Stimulated activated CD8-positive, alpha-beta memory T cell treated with anti-CD3 and anti-CD28 coated beads, Interleukin-4, amount 100 ng/mL, for 4 hours (primary cell): Measurements from ENCODE around the gene CBFA2T3.

Experiments used
- DNase-seq, 2 donors: peaks; one replicate each; pipeline ENCODE4 v3.0.0-alpha.2; 2020; ENCODE audit warnings: low read depth in 2 of 2, low spot score in 1 of 2

Gene CBFA2T3

DNA sequence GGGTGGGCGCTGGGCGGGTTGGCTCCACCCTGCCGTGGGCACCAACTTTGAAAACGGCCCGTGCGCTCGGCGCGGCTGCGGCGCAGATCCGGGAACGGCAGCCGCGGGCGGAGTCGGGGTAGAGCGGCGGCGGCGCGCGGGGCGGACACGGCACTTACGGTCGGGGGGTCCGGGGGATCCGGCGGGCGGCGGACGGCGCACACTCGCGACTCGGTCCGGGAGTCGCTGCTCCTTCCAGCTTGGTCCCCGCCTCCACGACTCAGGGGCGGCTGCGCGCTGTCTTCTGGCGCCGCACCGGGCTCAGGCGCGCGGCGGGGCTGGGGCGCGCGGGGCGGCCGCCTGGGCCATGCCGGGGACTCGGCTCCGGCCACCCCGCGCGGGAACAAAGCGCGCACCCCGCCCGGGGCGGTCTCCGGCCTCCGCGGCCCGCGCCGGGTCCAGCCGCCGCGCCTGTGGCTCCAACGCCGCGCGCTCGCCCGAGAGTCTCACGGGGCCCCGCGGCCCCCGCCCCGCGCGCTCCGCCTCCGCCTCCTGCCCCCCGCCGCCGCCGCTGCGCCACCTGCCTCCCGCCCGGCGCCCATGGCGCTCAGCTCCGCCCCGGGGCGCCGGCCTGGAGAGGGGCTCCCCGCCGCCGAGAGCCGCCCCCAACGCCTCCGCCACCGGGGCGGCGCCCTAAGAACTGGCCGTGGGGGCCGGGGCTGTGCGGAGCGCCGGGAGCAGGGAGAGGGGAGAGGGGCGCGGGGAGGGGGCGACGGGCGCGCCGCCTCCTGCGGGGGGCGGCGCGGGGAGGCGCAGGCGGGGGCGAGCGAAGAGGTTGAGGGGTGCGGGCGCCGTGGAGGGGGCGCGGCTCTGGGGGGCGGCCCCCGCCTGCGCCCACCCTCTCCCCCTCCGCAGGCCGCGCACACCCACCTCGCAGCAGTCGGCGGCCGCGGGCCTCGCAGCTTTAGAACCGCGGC, 35.9 kb downstream of the CBFA2T3 start:
- DNase-seq = no peak

DNA sequence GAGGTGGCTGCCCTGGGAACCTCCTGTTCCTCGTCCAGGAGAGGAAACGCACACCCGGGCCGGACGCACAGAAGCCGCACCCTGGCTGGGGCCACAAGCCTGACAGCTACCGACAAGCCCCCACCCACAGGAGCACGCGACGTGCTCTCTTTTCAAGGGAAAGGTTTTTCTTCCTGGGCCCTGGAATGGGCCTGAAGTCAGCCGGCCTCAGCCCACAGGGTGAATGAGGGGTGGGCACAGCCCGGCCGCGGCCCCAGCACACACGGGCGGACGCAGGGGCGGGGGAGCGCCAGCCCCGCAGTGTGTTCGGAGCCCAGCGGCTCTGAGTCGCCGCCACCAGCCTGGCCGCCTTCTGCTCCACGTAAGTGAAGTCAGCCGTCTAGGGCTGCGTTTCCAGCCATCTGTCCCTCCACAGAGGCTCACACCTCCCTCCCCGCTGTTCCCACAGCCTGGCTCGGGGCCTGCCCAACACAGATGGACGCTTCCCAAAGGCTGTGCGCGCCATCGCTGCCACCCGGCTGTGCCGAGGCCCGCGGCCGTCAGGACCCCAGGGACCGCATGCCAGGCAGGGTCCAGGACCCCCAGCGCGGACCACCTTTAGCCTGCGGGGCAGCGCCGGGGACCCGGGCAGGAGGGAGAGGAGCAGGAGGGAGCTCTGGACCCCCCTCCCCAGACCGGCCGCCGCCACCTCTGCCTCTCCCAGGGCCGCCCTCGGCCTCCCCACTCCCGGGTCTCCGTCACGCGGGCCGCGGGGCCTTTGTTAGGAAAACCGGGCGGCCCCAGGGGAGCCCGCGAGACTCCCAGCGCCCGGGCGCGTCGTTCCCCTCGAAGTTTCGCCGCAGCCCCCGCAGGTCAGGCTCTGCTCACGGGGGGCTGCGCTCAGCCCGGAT, 36.8 kb downstream of the CBFA2T3 start:
- no peak for DNase-seq

DNA sequence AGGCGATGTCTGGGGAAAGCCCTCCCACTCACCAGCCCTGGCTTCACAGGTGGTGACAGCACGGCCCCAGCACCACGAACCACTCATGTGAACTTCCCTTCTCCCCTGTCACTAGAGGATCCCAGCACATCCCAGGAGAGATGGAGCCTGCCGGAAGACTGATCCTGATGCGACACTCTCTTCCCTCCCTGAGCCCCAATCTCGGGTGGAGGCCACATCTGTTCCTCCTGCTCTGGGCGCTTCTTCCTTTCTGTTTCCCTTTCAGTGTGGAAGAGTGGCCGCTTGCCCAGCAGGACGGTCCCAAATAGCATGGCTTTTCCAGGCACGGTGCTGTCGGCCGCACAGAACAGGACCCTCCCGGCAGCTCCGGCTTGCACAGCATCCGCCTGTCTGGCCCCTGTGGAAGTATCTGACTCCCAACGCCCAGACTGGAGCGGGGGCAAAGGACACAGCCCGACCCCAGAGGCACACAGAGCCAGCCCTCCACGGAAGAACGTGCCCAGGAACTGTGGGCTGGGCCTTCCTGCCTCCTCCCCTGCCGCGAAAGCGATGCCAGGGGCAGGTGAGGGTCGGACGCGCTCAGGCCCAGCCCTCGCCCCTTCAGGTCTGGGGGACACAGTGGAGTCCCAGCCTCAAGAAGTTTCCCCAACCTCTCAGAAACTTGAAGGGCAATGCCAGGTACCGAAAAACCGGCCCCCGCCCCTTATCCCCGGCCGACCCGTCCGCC, 37.6 kb downstream of the CBFA2T3 start:
- DNase-seq = no peak

DNA sequence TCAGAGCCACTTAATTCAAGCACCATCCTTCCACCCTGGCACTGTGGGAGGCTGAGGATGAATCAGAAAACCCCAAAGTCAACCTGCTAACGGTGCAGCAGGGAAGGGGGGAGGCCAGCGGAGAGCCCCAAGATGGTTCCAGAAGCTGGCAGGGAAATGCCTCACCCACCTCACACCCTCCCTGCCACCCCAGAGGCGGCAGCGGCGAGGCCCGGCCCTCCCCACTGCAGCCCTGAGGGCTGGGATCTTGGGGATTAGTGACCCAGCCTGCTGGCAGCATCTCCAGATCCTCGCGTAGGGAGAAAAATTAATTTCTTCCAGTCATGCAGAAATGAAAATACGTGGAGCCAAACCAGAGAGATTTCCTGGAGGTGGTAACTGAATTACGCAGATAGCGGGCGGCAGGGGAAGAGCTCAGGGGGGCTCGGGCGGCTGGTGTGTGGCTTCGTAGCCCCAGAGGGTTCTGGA, 38.2 kb downstream of the CBFA2T3 start:
- DNase-seq = no peak

DNA sequence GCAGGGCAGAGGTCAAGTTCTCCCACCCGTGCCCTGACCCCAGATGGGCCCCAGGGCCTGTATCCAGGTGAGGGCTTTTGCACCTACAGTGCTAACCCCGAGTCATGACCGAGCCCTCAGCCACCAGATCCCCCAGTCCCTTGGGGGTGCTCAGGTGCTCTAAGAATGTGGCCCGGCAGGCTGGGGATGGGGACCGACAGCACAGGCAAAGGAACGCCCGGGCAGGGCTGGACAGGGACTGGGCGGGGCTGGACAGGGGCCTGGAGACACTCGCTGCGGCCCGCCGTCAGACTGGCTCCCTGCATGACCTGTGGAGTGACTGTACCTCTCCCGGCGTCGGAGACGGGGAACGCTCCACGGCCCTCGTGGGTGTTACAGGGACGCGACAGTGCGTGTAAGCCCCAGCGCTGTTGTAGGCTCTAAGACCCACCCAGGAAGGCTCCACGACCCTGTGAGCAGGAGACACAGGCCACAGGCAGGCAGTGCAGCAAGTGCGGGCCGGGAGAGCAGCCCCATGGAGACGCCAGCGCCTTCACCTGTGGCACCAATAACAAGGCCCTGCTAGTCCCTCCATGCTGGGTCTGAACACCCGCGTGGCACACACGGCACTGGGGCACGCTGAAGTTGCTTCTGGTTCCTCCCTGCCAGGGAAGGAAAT, 38.8 kb downstream of the CBFA2T3 start:
- no peak for DNase-seq

DNA sequence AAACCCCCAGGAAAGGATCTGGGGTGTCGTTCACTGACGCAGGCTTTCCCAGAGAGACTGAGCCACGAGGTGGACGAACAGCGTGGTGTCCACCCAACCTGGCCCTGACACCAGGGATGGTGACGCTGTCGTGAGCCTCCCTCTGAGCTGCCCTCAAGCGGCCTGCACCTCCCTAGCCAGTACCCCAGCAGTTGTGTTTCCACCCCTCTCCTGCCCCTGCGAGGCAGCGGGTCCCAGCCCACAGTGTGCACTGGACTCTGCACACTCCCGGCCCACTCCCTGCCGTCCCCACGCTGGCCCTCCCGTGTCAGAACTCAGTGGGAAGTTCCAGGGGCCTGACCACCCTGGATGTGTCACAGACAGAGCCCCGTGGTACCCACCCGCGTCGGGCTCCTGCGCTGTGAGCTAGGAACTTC, 39.8 kb downstream of the CBFA2T3 start:
- no peak for DNase-seq

DNA sequence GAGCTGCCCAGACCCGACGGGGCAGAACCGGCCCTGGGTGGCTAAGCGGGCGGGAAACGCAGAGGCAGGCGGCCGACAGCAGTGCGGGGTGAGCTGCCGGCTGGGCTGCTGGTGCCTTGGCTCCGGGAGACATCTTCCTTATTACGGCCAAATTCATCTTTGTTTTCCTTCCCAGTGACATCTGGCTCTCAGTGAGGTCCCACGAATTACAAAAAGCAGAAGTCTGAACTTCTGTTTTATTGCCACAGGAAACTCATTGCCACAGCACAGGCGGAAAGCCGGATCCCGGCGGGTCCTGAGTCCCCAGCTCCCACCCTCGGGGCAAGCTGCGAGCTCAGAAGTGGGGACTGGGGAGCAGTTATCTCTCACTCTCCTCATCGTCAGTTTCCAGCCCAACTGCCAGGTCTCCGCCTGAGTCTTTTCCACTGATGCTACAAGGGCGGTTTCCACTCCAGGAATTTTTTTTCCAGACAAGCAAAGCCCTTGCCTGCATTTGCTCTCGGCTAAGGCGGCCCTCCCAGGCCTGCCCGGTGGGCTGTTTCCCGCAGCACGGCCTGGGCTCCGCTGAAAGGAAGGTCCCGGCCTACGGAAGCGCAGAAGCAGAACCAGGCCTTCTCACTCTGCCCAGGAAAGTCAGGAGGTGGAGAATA, 40.3 kb downstream of the CBFA2T3 start:
- no peak for DNase-seq

DNA sequence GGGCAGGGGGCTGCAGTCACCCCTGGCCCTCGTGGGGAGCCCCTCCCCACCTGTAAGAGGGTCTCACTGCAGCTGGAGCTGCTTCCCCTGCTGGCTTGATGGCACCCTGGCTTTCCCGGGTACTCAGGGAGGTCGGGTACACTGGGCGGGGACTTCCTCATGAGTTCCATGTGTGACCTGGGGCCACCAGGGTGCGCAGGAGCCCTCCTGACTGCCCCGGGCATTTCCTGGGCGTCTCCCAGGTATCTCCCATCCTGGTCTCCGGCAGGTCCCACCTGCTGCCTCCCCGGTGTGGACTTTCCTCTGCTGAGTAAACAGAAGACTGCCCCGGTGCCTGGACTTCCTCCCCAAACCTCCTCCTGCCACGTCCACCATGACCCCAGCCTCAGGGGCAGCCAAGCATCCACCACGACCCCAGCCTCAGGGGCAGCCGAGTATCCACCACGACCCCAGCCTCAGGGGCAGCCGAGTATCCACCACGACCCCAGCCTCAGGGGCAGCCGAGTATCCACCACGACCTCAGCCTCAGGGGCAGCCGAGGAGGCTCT, 40.9 kb downstream of the CBFA2T3 start:
- DNase-seq = no peak

DNA sequence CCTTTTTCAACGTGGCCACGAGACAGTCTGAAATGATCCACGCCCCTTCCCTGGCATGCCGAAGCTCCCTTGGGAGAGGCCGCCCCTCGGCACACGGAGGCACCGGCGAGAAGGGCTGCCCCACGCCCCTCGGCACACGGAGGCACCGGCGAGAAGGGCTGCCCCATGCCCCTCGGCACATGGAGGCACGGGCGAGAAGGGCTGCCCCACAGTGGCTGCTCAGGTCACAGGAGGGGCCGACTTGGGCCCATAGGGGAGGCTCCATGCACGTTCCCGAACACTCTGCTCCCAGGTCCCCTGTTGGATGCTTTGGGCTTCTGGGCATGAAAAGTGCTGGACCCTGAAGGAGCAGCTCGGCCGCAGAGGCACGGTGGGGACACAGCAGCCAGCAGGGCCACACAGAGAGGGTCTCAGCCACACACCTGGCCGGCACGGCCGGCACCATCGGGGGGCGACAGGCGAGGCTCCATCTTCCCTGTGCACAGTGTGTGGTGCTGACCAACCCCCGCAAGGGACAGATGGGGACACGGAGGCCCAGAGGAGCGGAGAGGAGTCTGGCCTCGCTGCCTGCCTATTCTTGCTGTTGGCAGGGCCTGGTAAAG, 42.8 kb downstream of the CBFA2T3 start:
- no peak for DNase-seq

DNA sequence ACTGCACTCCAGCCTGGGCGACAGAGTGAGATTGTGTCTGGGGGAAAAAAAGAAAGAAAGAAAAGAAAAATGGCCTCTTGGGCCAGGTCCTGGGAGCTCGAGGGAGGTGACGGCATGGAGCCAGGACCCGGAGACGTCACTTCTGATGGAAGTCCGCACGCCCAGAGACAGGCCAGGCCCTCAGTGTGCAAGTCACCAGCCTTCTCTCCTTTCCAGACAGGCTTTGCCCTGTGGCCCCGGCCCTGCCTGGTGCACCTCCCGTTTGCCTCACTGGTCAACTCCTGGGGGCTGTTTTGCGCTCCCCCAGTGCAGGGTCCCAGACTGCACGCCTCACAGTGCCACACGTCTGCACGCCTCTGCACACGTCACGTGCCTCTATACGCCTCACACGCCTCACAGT, 44.1 kb downstream of the CBFA2T3 start:
- no peak for DNase-seq

DNA sequence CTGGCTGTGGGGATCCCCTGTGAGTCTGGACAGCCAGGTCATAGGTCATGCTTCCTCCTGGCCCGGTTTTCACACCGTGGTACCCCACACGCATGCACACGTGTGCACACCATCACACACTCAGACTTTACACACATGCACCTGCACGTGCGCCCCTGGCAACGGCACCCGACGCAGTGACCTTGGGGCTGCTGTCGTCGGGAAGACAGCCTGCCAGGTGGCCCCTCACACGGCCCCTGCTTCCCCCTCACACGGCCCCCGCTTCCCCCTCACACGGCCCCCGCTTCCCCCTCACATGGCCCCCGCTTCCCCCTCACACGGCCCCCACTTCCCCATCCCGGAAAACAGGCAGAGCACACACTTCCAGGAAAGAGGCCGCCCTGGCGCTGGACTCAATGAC, 45.1 kb downstream of the CBFA2T3 start:
- no peak for DNase-seq

DNA sequence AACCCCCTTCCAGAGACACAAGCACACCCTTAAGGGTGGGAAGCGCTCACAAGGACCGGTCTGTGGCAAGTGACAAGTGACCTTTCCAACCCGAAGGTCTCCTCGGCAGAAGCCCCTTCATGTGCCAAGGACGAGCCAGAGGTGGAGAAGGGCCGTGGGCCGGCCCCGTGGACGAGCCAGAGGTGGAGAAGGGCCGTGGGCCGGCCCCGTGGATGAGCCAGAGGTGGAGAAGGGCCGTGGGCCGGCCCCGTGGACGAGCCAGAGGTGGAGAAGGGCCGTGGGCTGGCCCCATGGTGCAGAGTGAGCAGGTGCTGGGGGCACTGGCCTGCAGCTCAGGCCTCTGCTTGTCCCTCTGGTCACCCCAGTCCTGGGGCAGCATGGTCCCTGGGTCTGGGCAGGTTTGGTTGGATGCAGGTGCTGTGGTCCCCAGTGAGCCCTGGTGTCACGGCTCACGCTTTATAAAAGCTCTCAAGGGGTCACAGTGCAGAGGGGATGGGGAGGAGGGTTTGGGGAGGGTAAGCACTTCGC, 45.6 kb downstream of the CBFA2T3 start:
- DNase-seq = no peak

DNA sequence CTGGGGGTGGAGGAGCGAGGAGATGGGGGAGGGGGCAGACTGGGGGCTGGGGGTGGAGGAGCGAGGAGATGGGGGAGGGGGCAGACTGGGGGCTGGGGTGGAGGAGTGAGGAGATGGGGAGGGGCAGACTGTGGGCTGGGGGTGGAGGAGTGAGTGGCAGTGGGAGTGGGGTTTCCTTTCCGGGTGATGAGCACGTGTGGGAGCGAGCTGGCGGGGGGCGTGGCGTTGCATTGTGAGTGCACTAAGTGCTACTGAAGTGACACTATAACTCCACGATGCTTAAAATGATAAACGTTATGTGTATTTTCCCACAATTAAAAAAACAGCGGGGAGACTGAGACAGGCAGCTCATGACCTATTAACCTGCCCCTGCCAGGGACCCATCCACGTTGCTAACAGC, 46.3 kb downstream of the CBFA2T3 start:
- no peak for DNase-seq

DNA sequence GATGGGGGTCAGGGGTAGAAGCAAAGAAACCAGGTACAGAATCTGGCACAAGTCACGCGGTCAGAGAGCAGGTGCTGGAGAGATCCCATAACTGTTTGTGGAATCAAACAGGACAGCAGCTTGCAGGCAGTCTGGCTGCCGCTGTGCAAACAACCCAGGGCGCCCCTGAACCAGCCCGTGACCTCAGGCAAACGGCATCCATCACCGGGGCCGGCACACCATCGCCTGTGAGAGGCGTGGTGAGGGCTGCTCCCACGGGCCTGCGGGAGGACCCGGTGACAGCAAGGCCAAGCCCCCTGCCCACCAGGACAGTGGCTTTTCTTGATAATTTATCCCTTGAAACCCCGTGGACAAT, 47.9 kb downstream of the CBFA2T3 start:
- DNase-seq = no peak

DNA sequence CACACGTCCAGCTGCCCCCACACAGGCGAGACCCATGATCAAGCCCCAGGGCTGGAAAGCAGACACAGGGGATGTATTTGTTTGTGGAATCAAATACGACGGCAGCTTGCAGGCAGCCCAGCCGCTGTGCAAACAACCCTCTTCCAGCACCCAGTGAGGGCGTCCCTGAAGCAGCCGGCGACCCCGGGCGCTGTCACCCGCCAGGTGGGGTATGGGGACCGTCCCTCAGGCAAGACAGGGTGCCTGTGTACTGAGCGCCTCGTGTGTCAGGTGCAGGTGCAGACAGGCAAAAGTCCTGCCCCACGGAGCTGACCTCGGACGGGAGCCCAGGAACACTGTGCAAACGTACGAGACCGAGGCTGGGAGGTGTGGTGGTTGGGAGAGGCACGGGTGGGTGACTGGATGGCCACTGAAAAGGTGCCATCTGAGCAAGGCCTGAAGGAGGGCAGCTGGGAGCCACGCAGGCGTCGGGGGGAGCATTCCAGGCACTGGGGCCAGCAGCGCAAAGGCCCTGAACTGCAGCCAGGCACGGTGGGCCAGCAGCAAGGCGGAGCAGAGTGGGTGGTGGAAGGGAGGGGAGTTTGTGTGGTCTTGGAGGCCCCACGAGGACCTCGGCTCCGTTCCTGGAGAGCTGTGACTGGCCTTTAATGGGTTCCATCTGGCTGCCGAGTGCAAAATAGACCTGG, 48.5 kb downstream of the CBFA2T3 start:
- DNase-seq = no peak

DNA sequence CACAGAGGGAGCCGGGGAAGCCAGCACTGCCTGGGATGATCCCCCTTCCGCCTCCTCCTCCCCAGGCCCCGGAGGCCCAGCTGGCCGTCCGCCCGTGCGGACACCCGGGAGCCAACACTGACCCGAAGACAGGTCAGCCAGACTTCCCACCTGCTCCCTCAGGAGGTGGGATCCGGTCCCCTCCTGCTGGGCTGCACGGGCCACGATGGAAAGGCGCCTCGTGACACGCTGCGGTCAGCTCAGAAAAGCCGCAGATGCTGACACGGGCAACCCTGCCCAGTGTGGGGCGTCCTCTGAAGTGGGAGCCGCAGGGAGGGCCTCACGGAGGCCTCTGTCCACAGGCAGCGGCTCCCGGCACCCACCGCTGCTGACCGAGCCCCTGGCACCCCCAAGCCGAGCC, 49.3 kb downstream of the CBFA2T3 start:
- no peak for DNase-seq

DNA sequence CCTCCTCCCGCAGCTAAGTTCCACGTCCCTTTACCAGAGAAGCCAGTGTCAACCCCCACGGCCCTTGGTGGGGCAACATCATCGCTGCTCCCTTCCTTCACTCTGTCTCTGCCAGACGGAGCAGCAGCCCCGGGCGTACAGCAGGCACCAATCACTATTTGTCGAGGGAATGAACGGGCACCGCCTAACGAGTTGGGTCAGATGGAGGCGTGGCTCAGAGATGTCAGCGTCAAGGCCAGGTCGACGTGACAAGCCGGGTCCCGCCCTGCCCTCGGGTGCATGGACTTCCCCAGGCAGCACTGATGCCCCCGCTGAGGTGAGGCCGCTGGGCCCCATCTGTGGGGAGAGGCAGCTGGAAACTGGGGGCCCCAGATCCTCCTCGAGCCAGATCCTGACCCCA, 50.0 kb downstream of the CBFA2T3 start:
- no peak for DNase-seq

DNA sequence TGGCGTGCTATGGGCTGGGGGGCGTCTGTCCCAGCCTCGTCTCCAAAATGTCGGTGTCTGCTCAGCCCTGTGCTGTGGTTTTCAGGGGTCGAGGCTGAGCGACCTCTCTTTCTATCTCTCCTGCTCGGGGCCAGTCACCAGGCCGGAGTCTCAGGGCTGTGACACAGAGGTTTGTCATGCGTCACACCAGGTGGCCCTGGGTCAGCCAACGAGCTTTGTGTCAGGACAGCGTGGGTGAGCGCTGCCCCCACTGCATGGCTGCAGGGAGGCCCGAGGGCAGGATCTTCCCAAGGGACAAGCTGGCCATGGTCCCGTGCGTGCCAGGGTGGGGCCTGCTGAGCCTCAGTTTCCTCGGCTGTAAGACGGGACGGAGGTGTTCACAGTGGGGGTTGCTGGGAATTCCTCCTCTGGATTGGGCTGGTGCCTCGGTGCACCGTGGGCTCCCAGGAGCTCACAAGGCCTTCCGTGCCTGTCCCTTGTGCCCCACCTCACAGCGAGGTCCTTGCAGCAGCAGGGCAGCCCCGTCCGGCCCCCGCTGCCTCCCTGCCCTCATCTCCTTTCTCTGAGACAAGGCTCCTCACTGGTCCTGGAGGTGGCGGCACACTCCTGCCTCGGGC, 50.5 kb downstream of the CBFA2T3 start:
- DNase-seq = no peak
